HCT116 (cell line): ENCODE results near the gene RND2. TPM values are rescaled to one million over a fixed set of nuclear protein-coding genes. Genes with fewer than 3 reads are reported as not detected.

Experiments
- ATAC-seq: fragments of 200-7000 bp; cut with Tn5 transposase; 2 replicates; pipeline ENCODE4 v1.9.1; 2020; ENCODE audit warnings: mild to moderate bottlenecking, moderate library complexity
- BruUV-seq: library from RNA; stranded (reverse); fragments of 400-500 nt; replicated peaks from 2 replicates; lab custom pipeline; 2021; lab: Mats Ljungman, UMichigan
- CTCF ChIA-PET: fragments of 300-600 bp; sonication (Branson Sonifier 250); formaldehyde crosslinking; loops from one replicate; lab custom pipeline; 2021; ENCODE audit warnings: antibody characterized with exemption; lab: Charles Lee
- POLR2A ChIA-PET: fragments of 300-600, 350-600 bp; sonication (Branson Sonifier 250); formaldehyde crosslinking; loops from one replicate; lab custom pipeline; 2021; ENCODE audit warnings: antibody characterized with exemption; lab: Charles Lee
- RAD21 ChIA-PET, 2 experiments: fragments of 300-600 bp; sonication (Branson Sonifier 250); formaldehyde crosslinking; loops; one replicate each; lab custom pipeline; 2023; ENCODE audit warnings: low total read pairs in 2 of 2; ENCODE audit not compliant: uncharacterized antibody in 2 of 2, unreplicated experiment in 2 of 2, low non-redundant PET in 1 of 2; lab: Charles Lee
- DNase-seq: peaks from one replicate; pipeline ENCODE4 v3.0.0-alpha.2; 2010; ENCODE audit warnings: low read depth, low spot score
- H2AFZ ChIP-seq: fragments of 200-600 bp; shearing (Covaris generic), sonication (generic); 2 replicates; pipeline ENCODE4 v1.6.1; 2017; ENCODE audit warnings: low read depth, mixed run types, mixed read lengths, antibody characterized with exemption, low read length; ENCODE audit not compliant: poor library complexity, severe bottlenecking
- H3K27ac ChIP-seq: 2 replicates; pipeline ENCODE4 v1.5.1; 2012; ENCODE audit warnings: low read depth, low read length
- H3K27me3 ChIP-seq: fragments of 200-600 bp; sonication (generic); 2 replicates; pipeline ENCODE4 v1.6.1; 2016; ENCODE audit warnings: mixed run types, low read length, mixed read lengths; ENCODE audit not compliant: insufficient read depth
- H3K36me3 ChIP-seq, 2 experiments: fragments of 200-500 bp in 1 of 2; fragments of 200-600 bp in 1 of 2; sonication (Bioruptor generic) in 1 of 2; sonication (generic) in 1 of 2; 2 replicates each; pipeline versions ENCODE4 v1.5.1 to v1.6.1; 2014 to 2016; ENCODE audit warnings: low read length in 2 of 2, inconsistent platforms in 1 of 2, mixed read lengths in 1 of 2, mixed run types in 1 of 2; ENCODE audit not compliant: insufficient read depth in 2 of 2, control insufficient read depth in 1 of 2
- H3K4me1 ChIP-seq, 2 experiments: fragments of 200-600 bp in 1 of 2; sonication (generic) in 1 of 2; 2 replicates each; pipeline versions ENCODE4 v1.5.1 to v1.6.1; 2012 to 2017; ENCODE audit warnings: low read length in 2 of 2, inconsistent platforms in 1 of 2, mild to moderate bottlenecking in 1 of 2, mixed read lengths in 1 of 2, mixed run types in 1 of 2, moderate library complexity in 1 of 2; ENCODE audit not compliant: insufficient read depth in 2 of 2, control insufficient read depth in 1 of 2
- H3K4me2 ChIP-seq: fragments of 200-600 bp; sonication (generic); 2 replicates; pipeline ENCODE4 v1.6.1; 2017; ENCODE audit warnings: mixed run types, low read length, mixed read lengths
- H3K4me3 ChIP-seq, 2 experiments: fragments of 200-600 bp in 1 of 2; sonication (generic) in 1 of 2; replicated peaks in 1 of 2; 2 replicates each; pipeline ENCODE4 v1.5.1; 2011 to 2016; ENCODE audit warnings: low read length in 2 of 2, control low read depth in 1 of 2, low read depth in 1 of 2, mild to moderate bottlenecking in 1 of 2, mixed read lengths in 1 of 2, mixed run types in 1 of 2
- H3K79me2 ChIP-seq: fragments of 200-600 bp; sonication (generic); 2 replicates; pipeline ENCODE4 v1.6.1; 2017; ENCODE audit warnings: mild to moderate bottlenecking, mixed run types, low read length, moderate library complexity, mixed read lengths; ENCODE audit not compliant: insufficient read depth
- H3K9ac ChIP-seq: fragments of 200-600 bp; sonication (generic); 2 replicates; pipeline ENCODE4 v1.6.1; 2016; ENCODE audit warnings: low read length, mixed read lengths
- H3K9me2 ChIP-seq: fragments of 200-600 bp; sonication (generic), shearing (Covaris generic); 2 replicates; pipeline ENCODE4 v1.6.1; 2017; ENCODE audit warnings: mixed run types, mild to moderate bottlenecking, moderate library complexity; ENCODE audit not compliant: insufficient read depth
- H3K9me3 ChIP-seq, 2 experiments: fragments of 200-500 bp in 1 of 2; fragments of 200-600 bp in 1 of 2; sonication (Bioruptor generic) in 1 of 2; sonication (generic) in 1 of 2; 2 replicates each; pipeline ENCODE4 v1.6.1; 2014 to 2017; ENCODE audit warnings: low read length in 2 of 2, mixed read lengths in 2 of 2, inconsistent platforms in 1 of 2, low read depth in 1 of 2, mild to moderate bottlenecking in 1 of 2, mixed run types in 1 of 2, moderate library complexity in 1 of 2; ENCODE audit not compliant: control insufficient read depth in 1 of 2, insufficient read depth in 1 of 2
- H4K20me1 ChIP-seq: fragments of 200-600 bp; sonication (generic), shearing (Covaris generic); 2 replicates; pipeline ENCODE4 v1.6.1; 2017; ENCODE audit warnings: mixed run types, mild to moderate bottlenecking, moderate library complexity; ENCODE audit not compliant: insufficient read depth
- CBX3 ChIP-seq: IDR thresholded peaks from 2 replicates; pipeline ENCODE4 v1.6.1; 2012; ENCODE audit warnings: low read depth
- EGR1 ChIP-seq: IDR thresholded peaks from 2 replicates; pipeline ENCODE4 v1.6.1; 2012; ENCODE audit warnings: low read depth
- MAX ChIP-seq: IDR thresholded peaks from 2 replicates; pipeline ENCODE4 v1.6.1; 2012
- POLR2A ChIP-seq: IDR thresholded peaks from 2 replicates; pipeline ENCODE4 v1.7.0; 2011; ENCODE audit warnings: borderline replicate concordance; ENCODE audit not compliant: insufficient read depth, insufficient read length; ENCODE audit errors: extremely low read depth
- SIN3A ChIP-seq: IDR thresholded peaks from 2 replicates; pipeline ENCODE4 v1.6.1; 2012; ENCODE audit warnings: low read depth
- SRF ChIP-seq: IDR thresholded peaks from 2 replicates; pipeline ENCODE4 v1.6.1; 2012; ENCODE audit warnings: low read depth
- TCF7L2 ChIP-seq: IDR thresholded peaks from 2 replicates; pipeline ENCODE4 v1.7.0; 2011; ENCODE audit warnings: borderline replicate concordance, inconsistent platforms; ENCODE audit not compliant: insufficient read depth, insufficient read length; ENCODE audit errors: extremely low read depth
- intact Hi-C: fragments of 100-400 bp; cut with micrococcal nuclease; formaldehyde crosslinking; loops from 2 replicates; pipeline ENCODE4 v1.10.0; 2022
- total RNA-seq: library from RNA; stranded (reverse); gene quantifications from one replicate; pipeline ENCODE4 v1.2.1, GENCODE V29; 2021; ENCODE audit not compliant: unreplicated experiment

Gene RND2
- total RNA-seq, 1 experiment from 2014 or later, result 0.66 TPM

- Histone ChIP-seq H3K9me2 (no peaks in the 10 kb centered on the region), H3K27me3 (no peaks in the 10 kb centered on the region), H3K9me3 (no peaks in the 10 kb centered on the region), H3K9ac (peak overlapping the region; percentile 48), H2AFZ (peak overlapping the region; percentile 65), H3K4me2 (peak overlapping the region; percentile 98), H3K4me1 (peaks cover 13 to 41% of the 10 kb centered on the region in 2 experiments), H3K79me2 (peaks cover 40% of the 10 kb centered on the region), H3K27ac (0 out of 2 replicates have a peak overlapping the region, but pooled peaks have one; percentile 92), H3K4me3 (peak overlapping the region; percentile 97 to 99), H3K36me3 (peaks cover 11 to 32% of the 10 kb centered on the region in 2 experiments), H4K20me1 (no peaks in the 10 kb centered on the region)
- ATAC-seq, result peak; percentile 3
- TSS peak; percentile 85 for BruUV-seq
- ChIA-PET POLR2A (interaction anchor here (0.6 to 2.4 kb wide), 26 partner anchors 9 to 483 kb away, joined by 3 to 38 read pairs (median 4); partner anchors contain the start of genes BECN1, BRCA1, IFI35 and NBR1), CTCF (interaction anchor here (0.9 to 1.7 kb wide), 11 partner anchors 9 to 486 kb away, joined by 3 to 12 read pairs (median 3); partner anchors contain the start of genes DHX8, IFI35, PSMC3IP and PTGES3L), RAD21 (interaction anchor here (0.9 to 1.4 kb wide), 4 partner anchors 27 to 68 kb away, joined by 3 to 5 read pairs (median 4); partner anchors contain the start of gene AARSD1 (in 1 of the 2))
- TF ChIP-seq SIN3A, result no peak
- no peak for TF ChIP-seq EGR1
- TF ChIP-seq CBX3, result no peak
- no peak for TF ChIP-seq SRF
- TF ChIP-seq POLR2A, result no peak
- TF ChIP-seq TCF7L2, result no peak
- TF ChIP-seq MAX, result no peak
- intact Hi-C loops, result no loop called here
- DNase-seq, result no peak
Measured at GRCh38 chr17:42997390-42997983, 27.5 kb upstream of the RND2 start.
